K562 (cell line): ENCODE results near the gene SAMD3.

Source experiments
- DACH1 ChIP-seq: fragments of 450-650 bp; IDR thresholded peaks from 2 replicates; pipeline ENCODE4 v1.6.1; 2018; ENCODE audit not compliant: partially characterized antibody
- HDAC1 ChIP-seq, 2 experiments: fragments of 450-650 bp; IDR thresholded peaks; 2 replicates each; pipeline ENCODE4 v1.6.1; 2016 to 2017; ENCODE audit warnings: inconsistent platforms in 1 of 2, mild to moderate bottlenecking in 1 of 2, moderate library complexity in 1 of 2
- HDGF ChIP-seq: fragments of 450-650 bp; IDR thresholded peaks from 2 replicates; pipeline ENCODE4 v1.6.1; 2016
- MAZ ChIP-seq, 2 experiments: fragments of 450-650 bp in 1 of 2; sonication (generic) in 1 of 2; formaldehyde crosslinking; IDR thresholded peaks in 1 of 2; conservative IDR thresholded peaks in 1 of 2; 2 replicates each; pipeline versions ENCODE4 v1.4.0 to v1.5.0; 2020; ENCODE audit warnings: mild to moderate bottlenecking in 1 of 2, missing genetic modification reagents in 1 of 2
- MECOM ChIP-seq: fragments of 250-450 bp; sonication (Bioruptor Pico); IDR thresholded peaks from 2 replicates; pipeline ENCODE4 v1.8.0; 2022; ENCODE audit warnings: inconsistent platforms
- MEF2D ChIP-seq: conservative IDR thresholded peaks from 2 replicates; pipeline ENCODE4 v1.6.1; 2016; ENCODE audit warnings: low read depth, missing genetic modification characterization, missing compliant biosample characterization
- ZBTB17 ChIP-seq: fragments of 450-650 bp; formaldehyde crosslinking; IDR thresholded peaks from 2 replicates; pipeline ENCODE4 v1.4.0; 2020; ENCODE audit warnings: mild to moderate bottlenecking
- TF ChIP-seq, protein P1 (sequence below): sonication (generic); formaldehyde crosslinking; IDR thresholded peaks from 2 replicates; pipeline ENCODE4 v1.8.0; 2023; ENCODE audit warnings: missing genetic modification reagents, mild to moderate bottlenecking, borderline replicate concordance
- TF ChIP-seq, protein P2 (sequence below), 3 experiments: IDR thresholded peaks in 2 of 3; conservative IDR thresholded peaks in 1 of 3; 2 replicates each; pipeline ENCODE4 v1.5.1; 2011 to 2012; ENCODE audit warnings: low read length in 3 of 3, mild to moderate bottlenecking in 3 of 3, control low read depth in 2 of 3, improper control_type of control experiment in 1 of 3, inconsistent platforms in 1 of 3, low read depth in 1 of 3, mixed read lengths in 1 of 3, moderate library complexity in 1 of 3; ENCODE audit not compliant: insufficient read depth in 2 of 3
- TF ChIP-seq, protein P3 (sequence below): sonication (generic); formaldehyde crosslinking; IDR thresholded peaks from 2 replicates; pipeline ENCODE4 v1.8.1; 2023; ENCODE audit warnings: mild to moderate bottlenecking, missing genetic modification reagents
- TF ChIP-seq, protein P4 (sequence below), 2 experiments: fragments of 450-650 bp in 1 of 2; sonication (generic) in 1 of 2; formaldehyde crosslinking in 1 of 2; IDR thresholded peaks in 1 of 2; conservative IDR thresholded peaks in 1 of 2; 2 replicates each; pipeline versions ENCODE4 v1.6.1 to v1.8.1; 2016 to 2023; ENCODE audit warnings: mild to moderate bottlenecking in 2 of 2, moderate library complexity in 2 of 2, inconsistent platforms in 1 of 2, missing genetic modification reagents in 1 of 2

DNA sequence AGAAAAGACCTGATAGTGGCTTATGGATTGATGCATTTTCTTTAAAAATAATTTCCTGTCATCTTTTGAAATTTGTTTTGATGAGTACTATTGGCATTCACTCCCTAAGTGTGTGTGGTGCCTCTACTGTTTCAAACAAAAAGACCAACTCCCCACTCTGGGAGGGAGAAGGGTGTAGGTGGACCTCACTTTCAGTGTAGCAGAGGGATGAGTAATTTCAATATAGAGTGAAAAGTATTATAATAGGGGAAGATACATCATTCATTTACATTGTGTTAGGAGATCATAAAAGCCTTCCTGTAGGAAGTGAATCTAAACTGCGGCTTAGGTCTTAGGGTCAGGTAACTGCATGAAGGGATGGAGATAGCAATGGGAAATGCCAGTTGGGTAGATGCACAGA is 46.4 kb downstream of the SAMD3 start:
- no peak for TF ChIP-seq MECOM (CRISPR knock-in tag)
- no peak for TF ChIP-seq HDGF
- TF ChIP-seq, protein P1, sequence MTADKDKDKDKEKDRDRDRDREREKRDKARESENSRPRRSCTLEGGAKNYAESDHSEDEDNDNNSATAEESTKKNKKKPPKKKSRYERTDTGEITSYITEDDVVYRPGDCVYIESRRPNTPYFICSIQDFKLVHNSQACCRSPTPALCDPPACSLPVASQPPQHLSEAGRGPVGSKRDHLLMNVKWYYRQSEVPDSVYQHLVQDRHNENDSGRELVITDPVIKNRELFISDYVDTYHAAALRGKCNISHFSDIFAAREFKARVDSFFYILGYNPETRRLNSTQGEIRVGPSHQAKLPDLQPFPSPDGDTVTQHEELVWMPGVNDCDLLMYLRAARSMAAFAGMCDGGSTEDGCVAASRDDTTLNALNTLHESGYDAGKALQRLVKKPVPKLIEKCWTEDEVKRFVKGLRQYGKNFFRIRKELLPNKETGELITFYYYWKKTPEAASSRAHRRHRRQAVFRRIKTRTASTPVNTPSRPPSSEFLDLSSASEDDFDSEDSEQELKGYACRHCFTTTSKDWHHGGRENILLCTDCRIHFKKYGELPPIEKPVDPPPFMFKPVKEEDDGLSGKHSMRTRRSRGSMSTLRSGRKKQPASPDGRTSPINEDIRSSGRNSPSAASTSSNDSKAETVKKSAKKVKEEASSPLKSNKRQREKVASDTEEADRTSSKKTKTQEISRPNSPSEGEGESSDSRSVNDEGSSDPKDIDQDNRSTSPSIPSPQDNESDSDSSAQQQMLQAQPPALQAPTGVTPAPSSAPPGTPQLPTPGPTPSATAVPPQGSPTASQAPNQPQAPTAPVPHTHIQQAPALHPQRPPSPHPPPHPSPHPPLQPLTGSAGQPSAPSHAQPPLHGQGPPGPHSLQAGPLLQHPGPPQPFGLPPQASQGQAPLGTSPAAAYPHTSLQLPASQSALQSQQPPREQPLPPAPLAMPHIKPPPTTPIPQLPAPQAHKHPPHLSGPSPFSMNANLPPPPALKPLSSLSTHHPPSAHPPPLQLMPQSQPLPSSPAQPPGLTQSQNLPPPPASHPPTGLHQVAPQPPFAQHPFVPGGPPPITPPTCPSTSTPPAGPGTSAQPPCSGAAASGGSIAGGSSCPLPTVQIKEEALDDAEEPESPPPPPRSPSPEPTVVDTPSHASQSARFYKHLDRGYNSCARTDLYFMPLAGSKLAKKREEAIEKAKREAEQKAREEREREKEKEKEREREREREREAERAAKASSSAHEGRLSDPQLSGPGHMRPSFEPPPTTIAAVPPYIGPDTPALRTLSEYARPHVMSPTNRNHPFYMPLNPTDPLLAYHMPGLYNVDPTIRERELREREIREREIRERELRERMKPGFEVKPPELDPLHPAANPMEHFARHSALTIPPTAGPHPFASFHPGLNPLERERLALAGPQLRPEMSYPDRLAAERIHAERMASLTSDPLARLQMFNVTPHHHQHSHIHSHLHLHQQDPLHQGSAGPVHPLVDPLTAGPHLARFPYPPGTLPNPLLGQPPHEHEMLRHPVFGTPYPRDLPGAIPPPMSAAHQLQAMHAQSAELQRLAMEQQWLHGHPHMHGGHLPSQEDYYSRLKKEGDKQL (CRISPR knock-in tag): no peak
- no peak for TF ChIP-seq ZBTB17
- TF ChIP-seq MAZ (CRISPR knock-in tag; conservative IDR thresholded peaks at IDR 0.05 in 1 of 2, IDR thresholded peaks at IDR 0.05 in 1 of 2): no peak
- no peak for TF ChIP-seq HDAC1 (IDR thresholded peaks at IDR 0.05)
- TF ChIP-seq DACH1: no peak
- TF ChIP-seq, protein P2, sequence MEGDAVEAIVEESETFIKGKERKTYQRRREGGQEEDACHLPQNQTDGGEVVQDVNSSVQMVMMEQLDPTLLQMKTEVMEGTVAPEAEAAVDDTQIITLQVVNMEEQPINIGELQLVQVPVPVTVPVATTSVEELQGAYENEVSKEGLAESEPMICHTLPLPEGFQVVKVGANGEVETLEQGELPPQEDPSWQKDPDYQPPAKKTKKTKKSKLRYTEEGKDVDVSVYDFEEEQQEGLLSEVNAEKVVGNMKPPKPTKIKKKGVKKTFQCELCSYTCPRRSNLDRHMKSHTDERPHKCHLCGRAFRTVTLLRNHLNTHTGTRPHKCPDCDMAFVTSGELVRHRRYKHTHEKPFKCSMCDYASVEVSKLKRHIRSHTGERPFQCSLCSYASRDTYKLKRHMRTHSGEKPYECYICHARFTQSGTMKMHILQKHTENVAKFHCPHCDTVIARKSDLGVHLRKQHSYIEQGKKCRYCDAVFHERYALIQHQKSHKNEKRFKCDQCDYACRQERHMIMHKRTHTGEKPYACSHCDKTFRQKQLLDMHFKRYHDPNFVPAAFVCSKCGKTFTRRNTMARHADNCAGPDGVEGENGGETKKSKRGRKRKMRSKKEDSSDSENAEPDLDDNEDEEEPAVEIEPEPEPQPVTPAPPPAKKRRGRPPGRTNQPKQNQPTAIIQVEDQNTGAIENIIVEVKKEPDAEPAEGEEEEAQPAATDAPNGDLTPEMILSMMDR (IDR thresholded peaks at IDR 0.05 in 2 of 3, conservative IDR thresholded peaks at IDR 0.05 in 1 of 3; ENCODE audit: insufficient read depth in 2 of 3, low read depth in 1 of 3, low read length in 3 of 3): no peak
- TF ChIP-seq MEF2D (tag): no peak
- TF ChIP-seq, protein P3, sequence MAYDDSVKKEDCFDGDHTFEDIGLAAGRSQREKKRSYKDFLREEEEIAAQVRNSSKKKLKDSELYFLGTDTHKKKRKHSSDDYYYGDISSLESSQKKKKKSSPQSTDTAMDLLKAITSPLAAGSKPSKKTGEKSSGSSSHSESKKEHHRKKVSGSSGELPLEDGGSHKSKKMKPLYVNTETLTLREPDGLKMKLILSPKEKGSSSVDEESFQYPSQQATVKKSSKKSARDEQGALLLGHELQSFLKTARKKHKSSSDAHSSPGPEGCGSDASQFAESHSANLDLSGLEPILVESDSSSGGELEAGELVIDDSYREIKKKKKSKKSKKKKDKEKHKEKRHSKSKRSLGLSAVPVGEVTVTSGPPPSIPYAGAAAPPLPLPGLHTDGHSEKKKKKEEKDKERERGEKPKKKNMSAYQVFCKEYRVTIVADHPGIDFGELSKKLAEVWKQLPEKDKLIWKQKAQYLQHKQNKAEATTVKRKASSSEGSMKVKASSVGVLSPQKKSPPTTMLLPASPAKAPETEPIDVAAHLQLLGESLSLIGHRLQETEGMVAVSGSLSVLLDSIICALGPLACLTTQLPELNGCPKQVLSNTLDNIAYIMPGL: no peak
- TF ChIP-seq, protein P4, sequence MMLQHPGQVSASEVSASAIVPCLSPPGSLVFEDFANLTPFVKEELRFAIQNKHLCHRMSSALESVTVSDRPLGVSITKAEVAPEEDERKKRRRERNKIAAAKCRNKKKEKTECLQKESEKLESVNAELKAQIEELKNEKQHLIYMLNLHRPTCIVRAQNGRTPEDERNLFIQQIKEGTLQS (IDR thresholded peaks at IDR 0.05): no peak
- TF ChIP-seq, protein P4 (CRISPR knock-in tag; conservative IDR thresholded peaks at IDR 0.05): no peak
